Adrenal gland (tissue), 5 donors: Measurements from ENCODE around the gene RPS6KC1.

Source experiments
- POLR2A ChIP-seq, 2 donors: fragments of 450-650 bp; IDR thresholded peaks; one replicate each; pipeline ENCODE4 v1.6.1; 2017; ENCODE audit warnings: antibody characterized with exemption in 2 of 2, mild to moderate bottlenecking in 2 of 2, moderate library complexity in 1 of 2
- TF ChIP-seq, protein P1 (sequence below), 6 experiments: fragments of 450-650 bp in 4 of 6; fragments of 200-600 bp in 2 of 6; sonication (generic) in 1 of 6; IDR thresholded peaks; 1 replicate in 5 of 6; 2 replicates in 1 of 6; pipeline versions ENCODE4 v1.5.1 to v1.8.0; 2016 to 2021; ENCODE audit warnings: antibody characterized with exemption in 6 of 6, mild to moderate bottlenecking in 2 of 6, moderate library complexity in 1 of 6
- donor health status: DM: no; HTN: no; CAD: no.

- TF ChIP-seq, protein P1, sequence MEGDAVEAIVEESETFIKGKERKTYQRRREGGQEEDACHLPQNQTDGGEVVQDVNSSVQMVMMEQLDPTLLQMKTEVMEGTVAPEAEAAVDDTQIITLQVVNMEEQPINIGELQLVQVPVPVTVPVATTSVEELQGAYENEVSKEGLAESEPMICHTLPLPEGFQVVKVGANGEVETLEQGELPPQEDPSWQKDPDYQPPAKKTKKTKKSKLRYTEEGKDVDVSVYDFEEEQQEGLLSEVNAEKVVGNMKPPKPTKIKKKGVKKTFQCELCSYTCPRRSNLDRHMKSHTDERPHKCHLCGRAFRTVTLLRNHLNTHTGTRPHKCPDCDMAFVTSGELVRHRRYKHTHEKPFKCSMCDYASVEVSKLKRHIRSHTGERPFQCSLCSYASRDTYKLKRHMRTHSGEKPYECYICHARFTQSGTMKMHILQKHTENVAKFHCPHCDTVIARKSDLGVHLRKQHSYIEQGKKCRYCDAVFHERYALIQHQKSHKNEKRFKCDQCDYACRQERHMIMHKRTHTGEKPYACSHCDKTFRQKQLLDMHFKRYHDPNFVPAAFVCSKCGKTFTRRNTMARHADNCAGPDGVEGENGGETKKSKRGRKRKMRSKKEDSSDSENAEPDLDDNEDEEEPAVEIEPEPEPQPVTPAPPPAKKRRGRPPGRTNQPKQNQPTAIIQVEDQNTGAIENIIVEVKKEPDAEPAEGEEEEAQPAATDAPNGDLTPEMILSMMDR (IDR thresholded peaks at IDR 0.05) = no peak
- TF ChIP-seq POLR2A (IDR thresholded peaks at IDR 0.05) = no peak
Measured at GRCh38 chr1:213049232-213049631, 1.8 kb upstream of the RPS6KC1 start.
